Loucy (cell line): ENCODE data around the gene MTREX.

Experiments
- H2AFZ ChIP-seq: fragments of 200-600 bp; sonication (generic); 2 replicates; pipeline ENCODE4 v1.6.0; 2016; ENCODE audit warnings: antibody characterized with exemption, mild to moderate bottlenecking, low read length, moderate library complexity
- H3F3A ChIP-seq: fragments of 200-600 bp; 2 replicates; pipeline ENCODE4 v1.6.0; 2016; ENCODE audit warnings: antibody characterized with exemption, low read depth, mild to moderate bottlenecking
- H3K27me3 ChIP-seq: fragments of 200-600 bp; sonication (generic); 2 replicates; pipeline ENCODE4 v1.6.1; 2014; ENCODE audit warnings: low read length, mild to moderate bottlenecking; ENCODE audit not compliant: insufficient read depth, poor library complexity, severe bottlenecking
- H3K36me3 ChIP-seq: fragments of 200-600 bp; sonication (generic); 2 replicates; pipeline ENCODE4 v1.6.1; 2016; ENCODE audit warnings: low read length; ENCODE audit not compliant: insufficient read depth
- H3K4me1 ChIP-seq: fragments of 200-600 bp; sonication (generic); 2 replicates; pipeline ENCODE4 v1.5.1; 2014; ENCODE audit warnings: low read length, mild to moderate bottlenecking; ENCODE audit not compliant: insufficient read depth, poor library complexity, severe bottlenecking
- H3K4me2 ChIP-seq: fragments of 200-600 bp; sonication (generic); 2 replicates; pipeline ENCODE4 v1.6.0; 2014; ENCODE audit warnings: antibody characterized with exemption, low read length, low read depth, mild to moderate bottlenecking; ENCODE audit not compliant: poor library complexity, severe bottlenecking
- H3K4me3 ChIP-seq: fragments of 200-600 bp; sonication (generic); 2 replicates; pipeline ENCODE4 v1.5.1; 2014; ENCODE audit warnings: low read length, mild to moderate bottlenecking, mixed read lengths; ENCODE audit not compliant: poor library complexity, severe bottlenecking
- H3K79me2 ChIP-seq: fragments of 200-600 bp; sonication (generic); 2 replicates; pipeline ENCODE4 v1.6.1; 2014; ENCODE audit warnings: low read length; ENCODE audit not compliant: insufficient read depth
- H3K9ac ChIP-seq: fragments of 200-600 bp; sonication (generic); 2 replicates; pipeline ENCODE4 v1.6.0; 2014; ENCODE audit warnings: mild to moderate bottlenecking, low read depth, low read length, moderate library complexity; ENCODE audit not compliant: poor library complexity, severe bottlenecking
- H3K9me2 ChIP-seq: fragments of 200-600 bp; sonication (generic); replicated peaks from 2 replicates; pipeline ENCODE4 v1.6.1; 2016; ENCODE audit warnings: low read depth, low read length, mixed read lengths
- H3K9me3 ChIP-seq: fragments of 200-600 bp; sonication (generic); 2 replicates; pipeline ENCODE4 v1.6.1; 2014; ENCODE audit warnings: mild to moderate bottlenecking, antibody characterized with exemption, low read length, low read depth; ENCODE audit not compliant: insufficient read depth
- H4K20me1 ChIP-seq: fragments of 200-600 bp; sonication (generic); 2 replicates; pipeline ENCODE4 v1.6.0; 2014; ENCODE audit warnings: antibody characterized with exemption, low read length, mild to moderate bottlenecking; ENCODE audit not compliant: insufficient read depth, poor library complexity, severe bottlenecking
- CTCF ChIP-seq: fragments of 200-600 bp; sonication (generic); conservative IDR thresholded peaks from 2 replicates; pipeline ENCODE4 v1.5.1; 2014; ENCODE audit warnings: mild to moderate bottlenecking, antibody characterized with exemption, low read length
- EZH2phosphoT487 ChIP-seq: fragments of 200-600 bp; IDR thresholded peaks from 2 replicates; pipeline ENCODE4 v1.6.1; 2018; ENCODE audit warnings: antibody characterized with exemption, mild to moderate bottlenecking, moderate library complexity, borderline replicate concordance

Gene MTREX

GRCh38 chr5:55383254-55383653 is 75.5 kb downstream of the MTREX start:
- Histone ChIP-seq H3K9me2 (no peaks in the 10 kb centered on the region), H4K20me1 (no peaks in the 10 kb centered on the region), H3F3A (no peaks in the 10 kb centered on the region), H3K79me2 (no peaks in the 10 kb centered on the region), H3K4me1 (no peaks in the 10 kb centered on the region), H3K36me3 (peaks cover 88% of the 10 kb centered on the region), H3K4me2 (no peak overlapping the region), H3K9me3 (peaks cover 5% of the 10 kb centered on the region; the same call in 1 of the 2 replicates), H3K9ac (no peak overlapping the region), H3K27me3 (no peaks in the 10 kb centered on the region), H3K4me3 (no peak overlapping the region), H2AFZ (no peak overlapping the region)
- TF ChIP-seq CTCF (no peak), EZH2phosphoT487 (no peak)

GRCh38 chr5:55384072-55384471 is 76.3 kb downstream of the MTREX start:
- no peak overlapping the region for H3K9ac ChIP-seq
- no peak overlapping the region for H2AFZ ChIP-seq
- no peaks in the 10 kb centered on the region for H3F3A ChIP-seq
- peaks cover 5% of the 10 kb centered on the region; the same call in 1 of the 2 replicates for H3K9me3 ChIP-seq
- no peak for TF ChIP-seq CTCF
- no peak for TF ChIP-seq EZH2phosphoT487
- no peaks in the 10 kb centered on the region for H3K9me2 ChIP-seq
- no peaks in the 10 kb centered on the region for H3K79me2 ChIP-seq
- H4K20me1 ChIP-seq: no peaks in the 10 kb centered on the region
- no peaks in the 10 kb centered on the region for H3K4me1 ChIP-seq
- H3K4me2 ChIP-seq: no peak overlapping the region
- peaks cover 88% of the 10 kb centered on the region for H3K36me3 ChIP-seq
- H3K4me3 ChIP-seq: no peak overlapping the region
- H3K27me3 ChIP-seq: no peaks in the 10 kb centered on the region

- H2AFZ ChIP-seq: no peak overlapping the region
- H3K9me2 ChIP-seq: no peaks in the 10 kb centered on the region
- H3K4me1 ChIP-seq: no peaks in the 10 kb centered on the region
- H3F3A ChIP-seq: no peaks in the 10 kb centered on the region
- peaks cover 88% of the 10 kb centered on the region for H3K36me3 ChIP-seq
- H3K4me2 ChIP-seq: no peak overlapping the region
- H3K79me2 ChIP-seq: no peaks in the 10 kb centered on the region
- H3K9me3 ChIP-seq: peaks cover 5% of the 10 kb centered on the region; the same call in 1 of the 2 replicates
- H3K9ac ChIP-seq: no peak overlapping the region
- no peak overlapping the region for H3K4me3 ChIP-seq
- H3K27me3 ChIP-seq: no peaks in the 10 kb centered on the region
- no peak for TF ChIP-seq EZH2phosphoT487
- TF ChIP-seq CTCF: no peak
- H4K20me1 ChIP-seq: no peaks in the 10 kb centered on the region
Observed at GRCh38 chr5:55385227-55385626, 77.4 kb downstream of the MTREX start.
